NOMO-1 (cell line): ENCODE data around the gene VGLL3.

Experiments
- DNase-seq, 2 experiments: peaks; one replicate each; lab custom pipeline; 2025; ENCODE audit not compliant: unreplicated experiment in 2 of 2; lab: John Stamatoyannopoulos, UW

VGLL3 gene

GRCh38 chr3:86954747-86955146 lies 36.2 kb downstream of the VGLL3 start:
- DNase-seq = no peak

- DNase-seq = no peak
These were observed 36.7 kb downstream of the VGLL3 start for GRCh38 chr3:86954226-86954625.

GRCh38 chr3:86951322-86951721 lies 39.6 kb downstream of the VGLL3 start:
- DNase-seq = no peak

- no peak for DNase-seq
These were observed 40.2 kb downstream of the VGLL3 start for GRCh38 chr3:86950717-86951116.

- no peak for DNase-seq
These were observed 41.1 kb downstream of the VGLL3 start for GRCh38 chr3:86949850-86950249.

GRCh38 chr3:86948822-86949221 lies 42.1 kb downstream of the VGLL3 start:
- DNase-seq = no peak

- DNase-seq = no peak
These were observed 48.7 kb downstream of the VGLL3 start for GRCh38 chr3:86942206-86942605.

- no peak for DNase-seq
These were observed 52.4 kb downstream of the VGLL3 start for GRCh38 chr3:86938416-86939105.

GRCh38 chr3:86937306-86937791 lies 53.6 kb downstream of the VGLL3 start:
- no peak for DNase-seq

- DNase-seq = no peak
These were observed 56.1 kb downstream of the VGLL3 start for GRCh38 chr3:86934851-86935250.

GRCh38 chr3:86930831-86931230 lies 60.1 kb downstream of the VGLL3 start:
- DNase-seq = no peak

GRCh38 chr3:86930181-86930580 lies 60.8 kb downstream of the VGLL3 start:
- no peak for DNase-seq

GRCh38 chr3:86929046-86929445 lies 61.9 kb downstream of the VGLL3 start:
- DNase-seq = no peak

GRCh38 chr3:86923071-86923491 lies 67.9 kb downstream of the VGLL3 start:
- no peak for DNase-seq

- DNase-seq = no peak
These were observed 68.8 kb downstream of the VGLL3 start for GRCh38 chr3:86921971-86922680.

- DNase-seq = no peak
These were observed 76.3 kb downstream of the VGLL3 start for GRCh38 chr3:86914670-86915069.

- no peak for DNase-seq
These were observed 77.8 kb downstream of the VGLL3 start for GRCh38 chr3:86913160-86913559.

GRCh38 chr3:86895202-86895601 lies 95.7 kb downstream of the VGLL3 start:
- no peak for DNase-seq

GRCh38 chr3:86890741-86891396 lies 100.1 kb downstream of the VGLL3 start:
- DNase-seq = no peak
